ENCODE data around the gene ERFL.

Gene ERFL

GRCh38 chr19:41895745-41896580, 32.3 kb downstream of the ERFL start:
- DNase-seq: no peak

- DNase-seq: no peak
Measured at GRCh38 chr19:41894350-41894749, 33.9 kb downstream of the ERFL start.

- DNase-seq: no peak
Measured at GRCh38 chr19:41893899-41894298, 34.4 kb downstream of the ERFL start.

GRCh38 chr19:41892173-41892902, 35.9 kb downstream of the ERFL start:
- no peak for DNase-seq

DNA sequence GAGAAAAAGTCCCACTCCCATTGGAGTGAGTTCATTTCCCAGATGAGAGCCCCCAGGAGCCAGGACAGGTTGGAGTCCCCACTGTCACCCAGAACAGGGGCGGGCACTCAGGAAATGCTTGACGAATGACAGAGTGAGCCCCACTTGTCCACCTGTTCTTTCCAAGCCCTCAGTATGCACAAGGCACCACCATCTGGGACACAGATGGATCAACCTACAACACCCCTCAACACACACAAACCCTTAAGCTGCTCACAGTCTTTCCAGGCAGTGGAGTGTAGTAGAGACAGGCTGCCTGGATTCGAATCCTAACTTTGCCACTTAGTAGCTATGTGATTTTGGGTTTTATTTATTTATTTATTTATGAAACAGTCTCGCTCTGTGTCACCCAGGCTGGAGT, 37.3 kb downstream of the ERFL start:
- no peak for DNase-seq

DNA sequence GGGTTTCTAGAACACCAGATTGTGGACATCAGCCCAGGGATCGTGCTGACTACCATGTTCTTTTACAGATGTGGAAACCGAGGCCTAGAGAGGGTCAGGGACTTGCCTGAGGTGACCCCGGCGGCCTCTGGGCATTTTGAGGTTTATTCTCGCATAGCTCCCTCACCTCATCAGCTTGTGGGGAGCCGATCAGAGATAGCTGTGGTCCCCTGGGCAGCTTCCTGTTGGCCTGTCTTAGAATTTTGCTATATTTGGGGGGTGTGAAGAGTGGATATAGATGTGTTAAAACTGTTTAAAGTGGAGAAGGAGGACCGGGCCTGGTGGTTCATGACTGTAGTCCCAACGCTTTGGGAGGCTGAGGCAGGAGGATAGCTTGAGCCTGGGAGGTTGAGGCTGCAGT, 38.4 kb downstream of the ERFL start:
- DNase-seq: no peak

GRCh38 chr19:41888926-41889325, 39.3 kb downstream of the ERFL start:
- DNase-seq: no peak

- peak; percentile 13 for DNase-seq
Measured at GRCh38 chr19:41887711-41888382, 40.4 kb downstream of the ERFL start.

GRCh38 chr19:41886761-41887710, 41.2 kb downstream of the ERFL start:
- no peak for DNase-seq

GRCh38 chr19:41883821-41884733, 44.2 kb downstream of the ERFL start:
- peak; percentile 94 for DNase-seq

DNA sequence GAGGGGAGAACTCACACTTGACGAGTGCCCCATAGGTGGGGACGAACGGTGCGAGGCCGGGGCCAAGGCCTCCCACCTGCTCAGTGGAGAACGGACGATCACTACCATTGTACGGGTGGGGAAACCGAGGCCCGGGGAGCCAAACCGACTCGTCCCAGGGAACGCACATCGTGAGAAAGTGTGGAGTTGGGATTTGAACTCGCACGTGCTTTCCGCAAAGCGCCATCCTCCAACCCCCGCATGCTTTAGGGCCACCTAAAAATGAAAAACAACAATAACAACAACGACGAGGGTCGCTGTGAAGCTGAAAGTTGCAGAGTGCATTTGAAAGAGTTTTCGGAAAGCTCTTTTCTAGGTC, 44.8 kb downstream of the ERFL start:
- no peak for DNase-seq

DNA sequence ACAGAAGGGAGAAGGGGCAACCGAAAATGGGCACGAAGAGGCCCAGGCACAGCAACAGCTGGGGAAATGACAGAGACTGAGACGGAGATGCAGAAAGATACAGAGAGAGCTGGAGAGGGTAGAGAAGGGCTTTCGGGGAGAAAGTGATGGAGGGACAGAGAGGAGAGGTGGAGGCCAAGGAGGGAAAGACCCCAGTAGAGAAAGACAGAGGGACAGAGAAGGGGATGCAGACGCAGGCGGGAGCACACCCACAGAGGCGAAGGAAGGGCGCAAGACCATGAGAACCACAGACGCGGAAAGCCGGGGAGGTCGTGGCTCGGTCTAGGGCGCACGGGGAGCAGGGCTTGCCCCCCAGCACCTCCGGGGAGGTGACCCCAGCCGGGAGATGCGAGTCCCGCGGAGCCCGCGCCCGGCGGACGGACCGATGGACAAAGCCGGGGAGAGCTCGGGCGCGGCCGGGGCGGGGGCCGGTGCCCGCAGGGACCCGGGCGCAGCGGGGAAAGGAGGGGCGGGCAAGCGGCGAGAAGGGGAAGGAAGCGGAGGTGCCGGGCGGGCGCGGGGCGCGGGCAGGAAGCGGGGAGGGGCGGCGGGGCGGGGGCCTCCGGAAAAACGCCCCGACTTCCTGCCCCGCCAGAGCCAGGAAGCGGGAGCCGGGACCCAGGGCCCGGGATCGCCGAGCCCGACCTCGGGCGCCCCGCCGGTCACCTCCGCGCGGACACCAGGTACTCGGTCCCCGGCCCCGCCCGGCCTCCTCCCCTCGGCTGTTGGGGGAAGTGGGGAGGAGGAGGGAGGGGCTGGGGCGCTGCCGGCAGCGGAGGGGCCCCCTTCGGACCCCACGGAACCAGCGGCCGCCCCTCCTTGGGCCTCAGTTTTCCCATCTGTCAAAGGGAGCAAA, 45.4 kb downstream of the ERFL start, which contains the start of gene ARHGEF1:
Gene ARHGEF1 (plus strand): TSS at position 617 of the 895 bp plus-strand sequence. CDS start 4,899 bp downstream, outside the sequence.
- DNase-seq: no peak

DNA sequence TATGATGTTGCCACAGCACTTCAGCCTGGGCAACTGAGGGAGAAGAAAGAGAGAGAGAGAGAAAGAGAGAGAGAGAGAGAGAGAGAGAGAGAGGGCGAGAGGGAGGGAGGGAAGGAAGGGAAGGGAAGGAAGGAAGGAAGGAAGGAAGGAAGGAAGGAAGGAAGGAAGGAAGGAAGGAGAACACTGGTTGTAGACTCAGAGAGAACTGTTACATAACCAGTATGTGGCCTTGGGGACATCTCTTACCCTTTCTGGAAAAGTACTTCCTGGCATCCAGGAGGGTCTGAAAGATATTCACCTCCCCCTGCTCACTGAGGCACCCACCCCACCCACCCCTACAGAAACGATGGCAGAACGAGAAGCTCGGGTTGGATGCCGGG, 47.9 kb downstream of the ERFL start:
- no peak for DNase-seq

GRCh38 chr19:41879670-41880328, 48.5 kb downstream of the ERFL start:
- DNase-seq: no peak

- no peak for DNase-seq
Measured at GRCh38 chr19:41879080-41879479, 49.2 kb downstream of the ERFL start.

DNA sequence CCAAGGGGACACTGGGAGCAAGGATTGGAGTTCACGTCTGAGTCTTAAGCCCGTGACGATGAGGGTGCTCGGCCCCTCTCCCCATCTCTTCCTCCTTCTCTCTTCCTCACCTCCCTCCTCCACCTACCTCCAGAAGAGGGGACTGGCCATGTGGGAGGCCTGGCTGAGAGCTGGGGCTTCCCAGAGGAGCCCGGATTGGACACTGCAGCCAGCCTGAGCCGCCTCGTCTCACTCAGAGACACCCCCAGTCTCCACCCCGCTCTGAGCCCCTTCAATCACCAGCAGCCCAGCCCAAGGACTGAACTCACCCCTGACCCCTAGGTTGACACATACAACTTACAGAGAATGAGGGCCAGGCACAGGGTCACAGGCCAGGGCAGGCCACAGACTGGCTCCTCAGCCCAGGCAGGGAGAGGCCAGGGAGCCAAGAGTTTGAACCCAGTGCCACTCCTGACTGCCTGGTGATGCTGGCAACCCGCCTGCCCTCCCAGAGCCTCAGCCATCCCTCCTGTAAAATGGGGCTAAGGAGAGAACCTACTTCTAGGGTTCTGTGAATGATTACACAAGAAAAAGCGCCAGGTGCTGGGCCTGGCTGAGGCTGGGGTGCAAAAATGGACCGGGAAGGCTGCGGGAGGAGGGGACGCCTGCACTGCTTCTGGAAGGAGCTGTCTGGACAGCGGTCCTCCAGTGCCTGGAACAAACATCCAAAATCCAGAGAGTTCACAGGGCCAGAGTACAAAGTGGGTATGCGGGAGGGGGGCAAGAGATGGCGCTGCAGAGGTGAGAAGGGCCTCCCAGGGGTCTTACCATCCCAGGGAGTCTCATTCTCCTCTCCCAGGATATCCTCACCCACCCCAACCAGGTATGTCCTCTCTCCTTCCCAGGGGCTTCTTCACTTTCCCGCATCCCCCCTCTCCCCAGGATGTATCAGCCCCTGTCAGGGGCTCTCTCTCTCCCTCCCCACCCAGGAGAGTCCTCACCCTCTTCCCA, 50.0 kb downstream of the ERFL start:
- DNase-seq: no peak

DNA sequence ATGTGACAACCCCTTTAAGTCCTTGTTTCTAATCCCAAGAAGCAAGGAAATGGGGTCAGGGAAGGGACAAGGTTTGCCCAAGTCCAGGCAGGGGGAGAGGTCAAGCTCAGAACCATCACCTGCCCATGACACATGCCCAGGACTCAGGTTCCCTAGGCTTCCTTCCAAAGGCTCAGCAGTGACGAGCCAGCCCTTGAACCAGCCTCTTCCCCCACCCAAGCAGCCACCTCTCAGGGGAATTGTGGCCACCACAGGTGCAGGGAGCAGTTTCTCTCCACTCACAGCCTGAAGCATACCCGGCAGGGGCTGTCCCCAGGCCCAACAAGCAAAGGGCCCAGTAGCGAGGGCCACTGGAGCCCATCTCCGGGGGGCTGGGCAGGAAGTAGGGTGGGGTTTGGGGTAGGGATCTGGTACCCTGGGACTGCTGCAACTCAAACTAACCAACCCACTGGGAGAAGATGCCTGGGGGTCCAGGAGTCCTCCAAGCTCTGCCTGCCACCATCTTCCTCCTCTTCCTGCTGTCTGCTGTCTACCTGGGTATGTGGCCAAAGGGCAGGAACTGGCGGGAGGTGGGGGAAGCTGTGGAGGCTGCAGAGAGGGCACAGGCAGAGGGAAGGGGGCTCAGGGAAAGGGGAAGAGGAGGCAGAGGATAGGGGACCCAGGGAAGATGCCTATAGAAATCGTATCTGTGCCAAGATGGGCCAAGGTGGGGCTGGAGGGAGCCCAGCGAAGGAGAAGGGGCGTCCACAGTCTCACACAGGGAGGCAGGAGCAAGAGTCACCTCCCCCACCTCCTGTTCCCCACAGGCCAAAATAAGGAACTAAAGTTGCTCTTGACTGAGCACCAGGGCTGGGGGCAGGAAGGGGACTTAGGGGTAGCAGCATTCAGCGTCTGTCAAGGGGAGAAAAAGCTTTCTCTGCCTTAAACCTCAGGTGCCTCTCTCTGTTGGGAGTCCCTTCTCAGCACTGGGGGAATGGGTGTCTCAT, 51.1 kb downstream of the ERFL start, which contains the start of gene CD79A:
Gene CD79A (plus strand): TSS at position 433 of the 986 bp plus-strand sequence. CDS start 26 bp downstream, at position 459.
- peak; percentile 63 for DNase-seq

Data from NCI-H1436 (cell line).